GM19452 (cell line): ENCODE results near the gene CDK5.
"Not testable (repeated sequence)": the region's sequence is repeated elsewhere in the genome, so short reads cannot be mapped to it uniquely, and the experiment has no call there.

Experiments
- ATAC-seq: cut with Tn5 transposase; IDR thresholded peaks from one replicate; pipeline ENCODE4 v1.9.1; 2021; ENCODE audit not compliant: unreplicated experiment

The CDK5 gene

DNA sequence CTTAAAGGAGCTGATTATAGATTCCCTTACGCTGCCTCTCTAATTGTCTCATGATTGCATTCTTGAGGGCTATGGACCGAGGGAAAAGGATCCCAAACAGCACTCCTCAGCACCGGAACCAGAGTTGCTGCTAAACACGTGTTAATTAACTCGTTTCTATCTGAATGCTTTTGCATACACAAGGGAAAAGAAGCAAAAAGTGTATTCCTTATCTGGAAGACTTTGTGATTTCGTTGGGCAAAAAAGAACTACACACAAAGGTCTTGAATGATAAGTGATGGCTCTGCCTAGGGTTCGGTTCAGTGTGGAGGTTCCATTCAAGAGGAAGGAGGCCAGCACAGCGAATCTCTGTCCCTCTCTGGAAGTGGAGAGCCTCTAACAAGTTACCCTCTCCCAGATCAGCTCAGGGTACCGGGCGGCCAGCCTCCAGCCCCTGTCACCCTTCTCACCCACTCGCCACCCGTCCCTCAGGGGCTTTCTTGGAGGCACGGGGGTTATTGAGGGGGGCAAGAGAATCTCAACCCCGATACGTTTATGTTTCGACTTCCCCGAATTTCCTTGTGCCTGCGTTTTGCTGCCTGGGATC, 1.2 kb upstream of the CDK5 start:
- ATAC-seq = no peak

- peak; percentile 87 for ATAC-seq
Measured at GRCh38 chr7:151057989-151058780, 488 bp upstream of the CDK5 start.

GRCh38 chr7:151056666-151057505, 811 bp downstream of the CDK5 start:
- ATAC-seq = no peak

DNA sequence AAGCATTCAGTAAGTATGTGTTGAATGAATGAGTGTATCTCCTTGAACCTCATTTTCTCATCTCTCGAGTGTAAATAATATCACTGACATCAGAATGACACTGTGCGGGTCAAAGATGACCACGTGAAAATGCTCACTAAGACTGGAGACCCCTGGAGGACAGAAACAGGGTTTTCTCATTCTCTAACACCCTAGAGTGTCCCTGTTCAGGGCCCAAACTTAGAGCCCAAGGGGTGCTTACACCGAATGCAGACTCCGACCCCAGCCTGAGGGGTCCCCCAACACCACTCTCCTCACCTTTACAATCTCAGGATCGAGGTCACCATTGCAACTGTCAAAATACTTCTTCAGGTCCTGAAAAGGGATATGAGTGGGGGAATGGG, 1.4 kb downstream of the CDK5 start:
- no peak for ATAC-seq

GRCh38 chr7:151053751-151054150, 3.9 kb downstream of the CDK5 start:
- ATAC-seq = no peak

DNA sequence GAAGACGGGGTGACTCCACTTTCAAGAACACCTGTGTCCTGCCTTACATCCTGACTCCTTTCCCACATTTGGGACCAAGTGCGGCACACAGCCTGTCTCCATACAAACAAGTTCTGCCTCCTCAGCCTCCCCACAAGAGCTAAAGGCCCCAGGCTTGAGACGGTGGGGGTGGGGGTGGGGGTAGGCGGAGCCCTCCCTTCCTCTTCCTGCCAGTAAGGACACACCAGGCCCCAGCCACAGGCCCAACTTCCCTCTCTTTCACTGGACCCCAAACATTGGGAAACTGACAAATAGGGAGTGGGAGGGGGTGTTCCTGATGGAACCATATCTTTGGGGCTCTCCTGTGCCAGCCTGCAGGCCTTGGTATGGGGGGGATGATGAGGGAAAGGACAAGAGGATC, 4.6 kb downstream of the CDK5 start:
- ATAC-seq = no peak

DNA sequence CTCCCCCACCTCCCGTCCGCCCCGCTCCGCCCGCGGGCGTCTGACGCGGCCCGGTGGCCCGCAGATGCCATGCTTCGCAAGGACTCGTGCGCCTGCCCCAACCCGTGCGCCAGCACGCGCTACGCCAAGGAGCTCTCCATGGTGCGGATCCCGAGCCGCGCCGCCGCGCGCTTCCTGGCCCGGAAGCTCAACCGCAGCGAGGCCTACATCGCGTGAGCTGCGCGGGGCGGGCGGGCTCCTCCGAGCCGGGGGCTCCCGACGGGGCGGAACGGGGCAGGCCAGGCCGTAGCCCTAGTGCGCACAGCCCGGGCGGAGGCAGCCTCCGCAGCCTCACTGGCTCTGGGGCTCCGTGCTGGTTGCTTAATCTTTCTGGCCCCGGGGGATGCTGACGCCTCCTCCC, 6.6 kb downstream of the CDK5 start:
- ATAC-seq = no peak

- ATAC-seq = no peak
Measured at GRCh38 chr7:151048911-151049463, 8.7 kb downstream of the CDK5 start.

- ATAC-seq = no peak
Measured at GRCh38 chr7:151047976-151048815, 9.5 kb downstream of the CDK5 start, which contains the start of gene ASIC3. TSS of gene ASIC3 (plus strand) at chr7:151048531. CDS start at chr7:151048886, 355 bp downstream.

DNA sequence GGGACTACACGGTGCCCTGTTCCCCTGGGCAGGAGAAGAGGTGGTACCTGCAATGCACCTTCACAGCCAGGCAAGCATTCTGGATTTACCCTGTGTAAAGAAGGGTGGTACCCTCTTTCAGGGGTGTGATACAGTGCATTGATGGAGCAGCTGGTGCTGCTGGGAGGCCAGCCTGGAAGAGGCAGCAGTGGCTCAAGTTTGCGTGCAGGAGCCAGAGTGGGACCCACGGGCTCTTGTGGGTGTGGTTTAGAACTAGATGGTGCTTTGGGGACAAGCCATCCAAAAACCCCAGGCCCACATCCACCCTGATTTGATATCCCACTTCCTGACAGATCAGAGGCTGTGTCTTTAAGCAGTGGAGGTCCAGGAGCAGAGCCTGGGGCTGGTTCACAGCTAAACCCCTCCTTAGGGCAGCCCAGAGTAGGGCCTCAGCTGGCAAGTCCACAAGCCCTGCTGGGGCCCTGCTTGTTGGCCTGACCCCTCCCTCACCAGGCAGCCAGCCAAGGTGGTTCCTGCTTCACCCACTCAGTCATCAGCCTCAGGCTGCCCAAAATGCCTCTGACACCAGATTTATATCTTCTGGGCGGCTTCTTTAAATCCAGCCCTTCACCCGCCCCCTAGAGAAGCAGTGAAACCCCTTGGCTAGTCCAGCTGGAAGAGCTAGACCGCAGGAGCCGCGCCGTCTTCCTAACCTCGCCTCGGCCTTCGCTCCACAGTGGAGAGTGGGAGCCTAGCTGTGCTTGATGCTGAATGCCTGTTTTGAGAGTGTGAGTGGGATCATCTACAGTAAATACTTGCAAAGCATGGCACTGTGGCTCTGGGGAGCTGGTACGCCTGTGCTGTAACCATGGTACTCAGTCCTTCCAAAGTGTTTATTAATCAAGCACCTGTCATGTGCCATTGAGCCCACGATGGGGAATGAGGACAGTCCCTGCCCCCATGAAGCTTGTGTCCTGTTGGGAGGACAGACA, 10.8 kb downstream of the CDK5 start:
- ATAC-seq = no peak

- ATAC-seq = no peak
Measured at GRCh38 chr7:151045967-151046366, 11.7 kb downstream of the CDK5 start.

GRCh38 chr7:151045262-151045661, 12.4 kb downstream of the CDK5 start:
- no peak for ATAC-seq

GRCh38 chr7:151043959-151044358, 13.7 kb downstream of the CDK5 start:
- no peak for ATAC-seq

- not testable (repeated sequence) for ATAC-seq
Measured at GRCh38 chr7:151043449-151043848, 14.2 kb downstream of the CDK5 start.

- no peak for ATAC-seq
Measured at GRCh38 chr7:151040616-151041375, 16.9 kb downstream of the CDK5 start.

- ATAC-seq = no peak
Measured at GRCh38 chr7:151039850-151040548, 17.7 kb downstream of the CDK5 start.

GRCh38 chr7:151038951-151039849, 18.5 kb downstream of the CDK5 start:
- no peak for ATAC-seq
